DND-41 (cell line): ENCODE results near the gene CALML6.

ENCODE experiments used
- CTCF ChIP-seq: IDR thresholded peaks from 2 replicates; pipeline ENCODE4 v1.5.1; 2012; ENCODE audit warnings: borderline replicate concordance, low read length, moderate library complexity, mild to moderate bottlenecking; ENCODE audit not compliant: poor library complexity, severe bottlenecking; ENCODE audit errors: extremely low read depth
- EZH2 ChIP-seq: IDR thresholded peaks from 3 replicates; pipeline ENCODE4 v1.6.1; 2012; ENCODE audit warnings: borderline replicate concordance, low read depth, mild to moderate bottlenecking, moderate library complexity, low read length, inconsistent platforms; ENCODE audit not compliant: severe bottlenecking

DNA sequence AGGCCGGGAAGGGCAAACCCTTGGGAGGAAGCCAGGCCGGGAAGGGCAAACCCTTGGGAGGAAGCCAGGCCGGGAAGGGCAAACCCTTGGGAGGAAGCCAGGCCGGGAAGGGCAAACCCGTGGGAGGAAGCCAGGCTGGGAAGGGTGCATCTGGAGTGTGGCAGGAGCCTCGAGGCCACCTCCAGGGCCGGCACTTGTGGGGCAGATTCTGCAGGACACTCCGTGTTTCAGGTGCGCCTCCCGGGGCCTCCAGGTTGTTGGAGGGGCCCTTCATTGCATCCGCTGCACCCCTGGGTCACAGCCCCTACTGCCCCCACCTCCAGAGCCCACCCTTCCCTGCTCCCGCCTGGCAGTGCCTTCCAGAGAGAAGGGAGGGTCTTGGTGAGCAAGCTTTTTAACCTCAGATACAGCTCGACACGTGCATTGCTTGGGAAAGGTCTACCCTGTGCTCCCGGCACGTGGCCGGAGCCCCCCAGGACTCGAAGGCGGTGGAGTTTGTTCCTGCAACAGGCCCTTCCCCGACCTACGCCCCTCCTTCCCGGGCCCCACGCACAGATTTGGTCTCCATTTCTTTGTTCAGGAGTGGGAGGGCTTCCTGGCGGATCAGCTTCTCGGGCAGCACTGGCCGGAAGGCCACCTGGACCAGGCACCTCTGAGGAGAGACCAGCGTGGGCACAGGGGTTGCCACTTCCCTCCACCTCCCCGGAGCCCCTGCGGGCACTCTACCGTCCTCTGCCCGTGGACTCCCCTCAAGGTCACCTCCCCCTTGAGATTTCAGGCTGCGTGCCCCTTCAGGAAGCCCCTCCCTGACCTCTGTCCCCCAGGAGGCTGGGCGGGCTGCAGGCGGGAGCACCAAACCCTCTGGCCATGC is 13.4 kb downstream of the CALML6 start:
- TF ChIP-seq CTCF (no peak), EZH2 (no peak)
